ENCODE data around the gene ID3.
"Not testable (repeated sequence)": the region's sequence is repeated elsewhere in the genome, so short reads cannot be mapped to it uniquely, and the experiment has no call there.

The ID3 gene

DNA sequence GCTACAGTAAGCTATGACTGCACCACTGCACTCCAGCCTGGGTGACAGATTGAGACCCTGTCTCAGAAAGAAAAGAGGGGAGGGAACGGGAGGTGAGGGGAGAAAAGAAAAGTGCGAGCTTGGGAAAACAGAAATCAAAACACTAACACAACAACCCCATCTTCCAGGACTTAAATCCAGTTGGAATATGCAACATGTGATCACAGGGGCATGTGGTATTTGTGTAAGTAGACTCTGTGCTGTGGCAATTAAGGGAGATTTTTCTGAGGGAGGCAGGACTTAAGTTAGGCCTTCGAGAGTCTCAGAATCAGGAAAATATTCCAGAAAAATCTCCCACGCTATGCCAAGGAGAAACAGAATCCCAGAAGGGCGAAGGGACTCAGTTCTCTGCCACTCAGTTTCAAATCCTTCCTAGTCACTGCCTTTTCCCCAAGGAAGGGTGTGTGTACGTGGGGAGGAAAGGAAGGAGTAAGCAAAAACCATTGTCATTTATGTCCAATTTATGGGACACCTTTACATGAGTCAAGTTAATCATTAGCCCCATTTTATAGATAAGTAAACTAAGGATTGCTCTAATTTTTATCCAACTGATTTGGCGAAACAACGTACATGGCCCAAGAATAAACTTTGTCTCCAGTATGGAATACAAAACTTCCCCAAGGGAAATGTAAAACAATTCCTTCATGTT, 12.3 kb downstream of the ID3 start:
- no peak for DNase-seq

DNA sequence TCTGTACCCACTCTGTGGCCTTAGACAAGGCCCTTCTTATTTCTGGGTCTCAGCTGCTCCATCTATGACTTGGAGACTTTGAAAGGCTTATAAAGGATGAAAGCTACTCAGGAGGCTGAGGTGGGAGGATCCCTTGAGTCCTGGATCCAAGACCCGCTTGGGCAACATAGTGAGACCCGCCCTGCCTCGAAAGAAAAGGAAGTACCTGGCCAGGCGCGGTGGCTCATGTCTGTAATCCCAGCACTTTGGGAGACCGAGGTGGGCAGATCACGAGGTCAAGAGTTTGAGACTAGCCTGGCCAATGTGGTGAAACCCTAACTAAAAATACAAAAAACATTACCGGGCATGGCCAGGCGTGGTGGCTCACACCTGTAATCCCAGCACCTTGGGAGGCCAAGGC, 13.4 kb downstream of the ID3 start:
- no peak for DNase-seq

- DNase-seq: peak; percentile 78
Observed at GRCh38 chr1:23544444-23545389, 14.6 kb downstream of the ID3 start.

DNA sequence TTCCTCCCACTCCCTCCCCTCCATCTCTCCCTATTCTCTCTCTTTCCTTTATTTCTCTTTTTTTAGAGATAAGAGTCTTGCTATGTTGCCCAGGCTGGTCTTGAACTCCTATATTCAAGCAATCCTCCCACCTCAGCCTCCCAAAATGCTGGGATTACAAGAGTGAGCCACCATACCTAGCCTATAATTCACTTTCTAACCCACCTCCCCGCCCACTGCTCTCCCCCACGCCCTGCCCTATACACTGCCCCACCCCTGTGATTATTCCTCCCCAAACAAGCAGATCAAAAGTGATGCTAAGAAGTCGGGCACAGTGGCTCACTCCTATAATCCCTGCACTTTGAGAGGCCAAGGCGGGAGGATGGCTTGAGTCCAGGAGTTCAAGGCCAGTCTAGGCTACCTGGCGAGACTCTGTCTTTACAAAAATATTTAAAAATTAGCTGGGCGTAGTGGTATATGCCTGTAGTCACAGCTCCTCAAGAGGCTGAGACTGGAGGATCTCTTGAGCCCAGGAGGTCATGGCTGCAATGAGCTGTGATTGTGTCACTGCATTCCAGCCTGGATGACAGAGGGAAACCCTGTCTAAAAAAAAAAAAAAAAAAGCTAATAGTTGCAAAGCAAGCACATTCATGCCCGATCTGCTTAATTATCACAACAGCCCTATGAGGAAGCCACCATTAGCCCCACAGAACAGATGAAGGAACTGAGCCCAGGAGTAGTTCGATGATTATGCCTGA, 15.4 kb downstream of the ID3 start:
- no peak for DNase-seq

GRCh38 chr1:23542940-23543339, 16.4 kb downstream of the ID3 start:
- not testable (repeated sequence) for DNase-seq

GRCh38 chr1:23539698-23540266, 19.5 kb downstream of the ID3 start:
- peak; percentile 94 for DNase-seq

DNA sequence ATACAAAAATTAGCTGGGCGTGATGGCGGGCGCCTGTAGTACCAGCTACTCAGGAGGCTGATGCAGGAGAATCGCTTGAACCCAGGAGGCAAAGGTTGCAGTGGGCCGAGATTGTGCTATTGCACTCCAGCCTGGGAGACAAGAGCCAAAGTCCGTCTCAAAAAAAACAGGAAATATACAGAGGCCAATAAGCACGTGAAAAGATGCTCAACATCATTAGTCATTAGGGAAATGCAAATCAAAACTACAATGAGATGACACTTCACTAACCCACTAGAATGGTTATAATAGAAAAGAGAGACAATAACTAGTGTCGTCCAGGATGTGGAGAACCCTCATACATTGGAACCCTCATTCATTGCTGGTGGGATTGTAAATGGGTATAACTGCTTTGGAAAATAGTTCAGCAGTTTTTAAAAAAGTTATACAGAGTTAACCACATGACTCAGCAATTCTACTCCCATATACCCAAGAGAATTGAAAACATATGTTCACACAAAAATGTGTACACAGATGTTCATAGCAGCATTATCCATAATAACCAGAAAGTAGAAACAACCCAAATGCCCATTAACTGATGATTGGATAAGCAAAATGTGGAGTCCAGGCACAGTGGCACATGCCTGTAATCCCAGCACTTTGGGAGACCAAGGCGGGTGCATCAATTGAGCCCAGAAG, 21.9 kb downstream of the ID3 start:
- no peak for DNase-seq

- DNase-seq: no peak
Observed at GRCh38 chr1:23533246-23534023, 25.9 kb downstream of the ID3 start.

GRCh38 chr1:23531562-23532094, 27.7 kb downstream of the ID3 start:
- DNase-seq: no peak

DNA sequence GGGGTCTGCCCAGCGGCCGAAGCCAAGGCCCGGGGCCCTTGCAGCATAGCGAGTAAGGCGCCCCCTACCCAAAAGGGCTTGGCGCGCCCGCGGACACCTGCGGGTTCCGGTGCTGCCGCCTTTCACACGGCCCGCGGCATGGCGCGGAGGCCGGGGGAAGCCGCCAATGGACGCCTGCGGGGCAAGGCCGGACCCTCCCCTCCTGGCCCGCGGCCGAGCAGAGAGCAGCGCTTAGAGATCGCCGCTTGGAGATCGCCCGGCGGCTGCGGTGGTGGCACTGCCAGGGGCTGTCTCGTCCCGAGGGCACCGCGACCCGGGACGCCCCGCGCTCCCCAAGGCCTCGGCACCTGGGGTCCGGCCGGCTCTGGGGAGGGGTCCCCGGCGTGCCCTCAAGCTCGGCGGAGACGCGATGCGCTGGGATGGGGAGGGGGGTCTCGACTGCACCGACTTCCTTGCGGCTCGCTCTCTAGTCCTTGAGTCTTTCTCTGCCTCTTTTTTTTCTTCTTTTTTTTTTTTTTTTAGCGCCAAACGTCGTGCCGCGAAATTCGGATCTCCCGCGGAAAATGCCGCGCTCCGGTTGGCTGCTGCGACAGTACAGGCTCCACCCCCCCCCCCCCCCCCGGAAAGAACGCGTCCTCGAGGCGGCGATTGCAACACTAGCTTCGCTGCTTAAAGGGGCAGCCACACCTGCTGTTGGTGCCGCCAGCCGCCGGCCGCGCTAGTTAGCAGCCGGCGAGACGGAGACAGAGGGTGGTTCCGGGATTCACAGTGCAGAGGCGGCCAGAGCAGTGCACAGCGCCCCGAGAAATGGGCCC, 28.3 kb downstream of the ID3 start, which contains the start of gene E2F2:
E2F2 (minus strand) TSS at position 487 of the 815 bp plus-strand sequence; CDS start at position 47, 440 bp downstream.
- DNase-seq: peak; percentile 87

GRCh38 chr1:23530087-23530746, 29.1 kb downstream of the ID3 start:
- DNase-seq: no peak

- DNase-seq: peak; percentile 68
Observed at GRCh38 chr1:23529146-23530086, 29.9 kb downstream of the ID3 start.

DNA sequence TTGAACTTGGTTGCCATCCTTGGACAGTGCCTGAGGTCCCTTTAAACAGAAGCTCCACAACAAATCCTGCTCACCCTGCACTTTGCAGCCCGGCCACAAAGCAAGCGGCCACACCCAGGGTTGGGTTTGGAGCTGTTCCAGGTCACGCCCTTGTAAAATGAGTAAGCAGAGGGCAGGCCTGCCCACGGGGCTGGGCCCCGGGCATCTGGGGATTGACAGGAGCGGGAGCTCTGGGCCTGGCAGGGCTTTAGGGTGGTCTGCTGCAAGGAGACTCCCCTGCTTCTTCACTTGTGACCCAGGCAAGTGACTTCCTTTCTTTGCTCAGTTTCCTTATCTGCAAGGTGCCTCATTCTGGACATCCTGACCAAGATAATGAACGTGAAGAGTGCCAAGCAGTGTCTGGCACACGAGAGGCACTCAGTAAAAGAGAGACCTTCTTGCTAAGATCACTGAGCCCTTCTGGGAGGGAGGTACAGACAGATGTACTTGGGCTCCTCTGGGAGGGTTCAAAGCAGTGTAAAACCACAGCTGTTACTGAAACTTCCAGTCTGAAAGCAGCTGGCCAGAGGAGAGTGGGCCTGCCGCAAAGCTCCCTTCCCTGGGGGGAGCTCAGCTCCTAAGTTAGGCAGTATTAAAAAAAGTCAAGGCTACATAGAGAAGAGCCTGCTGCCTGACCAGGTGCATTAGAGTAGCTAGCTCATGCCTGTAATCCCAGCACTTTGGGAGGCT, 30.9 kb downstream of the ID3 start:
- DNase-seq: peak; percentile 98

GRCh38 chr1:23527900-23528249, 31.4 kb downstream of the ID3 start:
- DNase-seq: no peak

DNA sequence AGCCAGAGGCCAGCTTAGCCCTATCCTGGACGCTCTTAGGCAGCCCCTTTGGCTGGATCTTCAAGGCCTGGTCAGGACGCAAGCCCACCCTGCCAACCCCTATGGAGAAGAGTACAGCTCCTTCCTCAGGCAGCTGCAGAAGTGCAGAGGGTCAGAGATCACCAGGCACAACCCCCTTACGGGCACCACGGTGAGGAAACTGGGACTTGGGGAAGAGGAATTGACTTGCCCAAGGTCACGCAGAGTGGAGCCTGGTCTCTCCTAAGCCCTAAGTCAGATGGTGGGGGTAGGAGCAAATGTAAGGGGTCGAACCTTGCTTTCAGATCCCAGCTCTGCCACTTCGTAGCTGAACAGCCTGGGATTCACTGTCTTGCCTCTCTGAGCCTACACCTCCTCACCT, 31.9 kb downstream of the ID3 start:
- no peak for DNase-seq

DNA sequence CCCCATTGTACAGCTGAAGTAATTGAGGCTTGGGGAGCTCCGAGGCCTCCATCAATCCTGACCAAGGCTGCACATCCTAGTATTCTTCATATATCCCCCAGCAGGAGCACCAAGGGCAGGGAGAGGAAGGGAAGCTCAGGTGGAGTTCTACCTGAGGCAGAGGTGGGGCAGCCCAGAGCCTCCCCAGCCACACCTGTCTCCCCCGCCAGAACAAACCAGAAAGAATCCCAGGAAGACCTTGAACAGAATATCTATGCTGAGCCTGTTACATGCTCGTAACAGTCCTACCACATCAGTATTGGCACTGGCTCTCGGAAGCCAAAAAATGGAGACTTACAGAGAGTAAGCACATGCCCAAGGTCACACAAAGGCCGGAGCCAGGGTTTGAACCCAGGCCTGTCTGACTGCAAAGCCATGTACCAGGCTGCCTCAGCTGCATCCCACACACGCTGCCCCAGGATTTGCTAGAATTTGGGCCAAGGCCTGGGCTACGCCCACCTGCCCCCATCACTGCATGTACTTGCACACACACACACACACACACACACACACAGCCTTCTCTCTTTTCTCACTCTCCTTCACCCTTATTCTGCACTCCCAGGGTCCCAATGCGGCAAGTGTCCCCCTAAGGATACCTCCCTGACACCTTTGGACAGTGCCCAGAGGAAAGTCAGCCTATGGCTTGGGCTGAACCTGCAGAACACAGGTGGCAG, 32.8 kb downstream of the ID3 start:
- DNase-seq: no peak

- DNase-seq: peak; percentile 17
Observed at GRCh38 chr1:23525558-23526250, 33.6 kb downstream of the ID3 start.
